H9 (cell line): Measurements from ENCODE around the gene EML1. TPM values are rescaled to one million over a fixed set of nuclear protein-coding genes. Genes with fewer than 3 reads are reported as not detected.

Experiments
- DNase-seq: peaks from one replicate; pipeline ENCODE4 v3.0.0-alpha.2; 2017
- H2AFZ ChIP-seq: one replicate; pipeline ENCODE4 v1.6.1; 2013; ENCODE audit warnings: mild to moderate bottlenecking, low read length, control low read depth, moderate library complexity
- H2AK5ac ChIP-seq: 2 replicates; pipeline ENCODE4 v1.6.1; 2013; ENCODE audit warnings: low read length, control low read depth, mixed read lengths; ENCODE audit not compliant: insufficient read length
- H2BK120ac ChIP-seq: one replicate; pipeline ENCODE4 v1.6.1; 2013; ENCODE audit warnings: low read depth, mild to moderate bottlenecking, low read length, control low read depth, inconsistent platforms; ENCODE audit not compliant: poor library complexity, severe bottlenecking
- H2BK12ac ChIP-seq: 2 replicates; pipeline ENCODE4 v1.6.1; 2013; ENCODE audit warnings: low read length, control low read depth, mixed read lengths, low read depth; ENCODE audit not compliant: insufficient read length
- H2BK15ac ChIP-seq: 2 replicates; pipeline ENCODE4 v1.6.1; 2013; ENCODE audit warnings: low read depth, low read length, control low read depth
- H2BK20ac ChIP-seq: one replicate; pipeline ENCODE4 v1.6.1; 2013; ENCODE audit warnings: low read depth, mild to moderate bottlenecking, low read length, control low read depth, inconsistent platforms; ENCODE audit not compliant: poor library complexity, severe bottlenecking
- H2BK5ac ChIP-seq: 2 replicates; pipeline ENCODE4 v1.6.1; 2013; ENCODE audit warnings: low read length, control low read depth, mixed read lengths; ENCODE audit not compliant: insufficient read length
- H3K14ac ChIP-seq: 2 replicates; pipeline ENCODE4 v1.6.1; 2013; ENCODE audit warnings: low read length, control low read depth; ENCODE audit not compliant: insufficient read depth
- H3K18ac ChIP-seq: 2 replicates; pipeline ENCODE4 v1.6.1; 2013; ENCODE audit warnings: low read depth, mild to moderate bottlenecking, mixed read lengths, low read length, control low read depth; ENCODE audit not compliant: insufficient read length
- H3K23ac ChIP-seq: 2 replicates; pipeline ENCODE4 v1.6.1; 2013; ENCODE audit warnings: low read length, control low read depth, mixed read lengths, low read depth; ENCODE audit not compliant: insufficient read length
- H3K23me2 ChIP-seq: 2 replicates; pipeline ENCODE4 v1.6.1; 2013; ENCODE audit warnings: low read depth, mild to moderate bottlenecking, mixed read lengths, low read length, control low read depth; ENCODE audit not compliant: insufficient read length, poor library complexity, severe bottlenecking
- H3K27ac ChIP-seq: 2 replicates; pipeline ENCODE4 v1.5.1; 2013; ENCODE audit warnings: low read length, control low read depth, mixed read lengths, low read depth; ENCODE audit not compliant: insufficient read length
- H3K27me3 ChIP-seq: 2 replicates; pipeline ENCODE4 v1.6.1; 2013; ENCODE audit warnings: low read length, control low read depth, inconsistent platforms; ENCODE audit not compliant: insufficient read depth
- H3K4ac ChIP-seq: 2 replicates; pipeline ENCODE4 v1.6.1; 2013; ENCODE audit warnings: low read depth, mild to moderate bottlenecking, control low read depth, inconsistent platforms, low read length, moderate library complexity
- H3K4me1 ChIP-seq: 2 replicates; pipeline ENCODE4 v1.6.1; 2013; ENCODE audit warnings: low read length, control low read depth, inconsistent platforms; ENCODE audit not compliant: insufficient read depth
- H3K4me2 ChIP-seq: 2 replicates; pipeline ENCODE4 v1.6.1; 2013; ENCODE audit warnings: low read length, control low read depth, mixed read lengths; ENCODE audit not compliant: insufficient read length, insufficient read depth
- H3K56ac ChIP-seq: 2 replicates; pipeline ENCODE4 v1.6.1; 2013; ENCODE audit warnings: low read depth, mild to moderate bottlenecking, mixed read lengths, low read length, control low read depth; ENCODE audit not compliant: insufficient read length
- H3K79me1 ChIP-seq: 2 replicates; pipeline ENCODE4 v1.6.1; 2013; ENCODE audit warnings: low read depth, mild to moderate bottlenecking, moderate library complexity, low read length, control low read depth, inconsistent platforms; ENCODE audit not compliant: insufficient read depth, poor library complexity, severe bottlenecking
- H3K79me2 ChIP-seq: 2 replicates; pipeline ENCODE4 v1.6.1; 2013; ENCODE audit warnings: low read length, control low read depth, inconsistent platforms; ENCODE audit not compliant: insufficient read depth
- H3K9ac ChIP-seq: 2 replicates; pipeline ENCODE4 v1.6.1; 2013; ENCODE audit warnings: low read length, control low read depth, mixed read lengths; ENCODE audit not compliant: insufficient read length; ENCODE audit errors: extremely low read depth
- H3K9me3 ChIP-seq: one replicate; pipeline ENCODE4 v1.6.1; 2013; ENCODE audit warnings: low read depth, low read length, inconsistent platforms; ENCODE audit not compliant: control insufficient read depth
- H3T11ph ChIP-seq: one replicate; pipeline ENCODE4 v1.6.1; 2013; ENCODE audit warnings: mild to moderate bottlenecking, low read length, control low read depth, inconsistent platforms
- H4K20me1 ChIP-seq: one replicate; pipeline ENCODE4 v1.6.1; 2013; ENCODE audit not compliant: control insufficient read depth, insufficient read length, insufficient read depth
- H4K5ac ChIP-seq: 2 replicates; pipeline ENCODE4 v1.6.1; 2013; ENCODE audit warnings: low read depth, mild to moderate bottlenecking, mixed read lengths, low read length, control low read depth; ENCODE audit not compliant: insufficient read length
- H4K8ac ChIP-seq: replicated peaks from 2 replicates; pipeline ENCODE4 v1.6.1; 2013; ENCODE audit warnings: low read length, control low read depth, mixed read lengths, low read depth; ENCODE audit not compliant: insufficient read length
- H4K91ac ChIP-seq: 2 replicates; pipeline ENCODE4 v1.6.1; 2013; ENCODE audit warnings: low read depth, mild to moderate bottlenecking, moderate library complexity, mixed read lengths, low read length, control low read depth; ENCODE audit not compliant: insufficient read length
- H3K27ac Mint-ChIP-seq, 3 experiments: 2 replicates in 2 of 3; 3 replicates in 1 of 3; pipeline ENCODE4 v1.8.0; 2020 to 2021; ENCODE audit warnings: mixed read lengths in 3 of 3, mild to moderate bottlenecking in 1 of 3, moderate library complexity in 1 of 3
- H3K27me3 Mint-ChIP-seq: 2 replicates; pipeline ENCODE4 v1.8.0; 2021; ENCODE audit warnings: low read depth, mild to moderate bottlenecking, moderate library complexity, mixed read lengths
- H3K36me3 Mint-ChIP-seq, 3 experiments: 2 replicates in 2 of 3; 3 replicates in 1 of 3; pipeline ENCODE4 v1.8.0; 2020 to 2021; ENCODE audit warnings: low read depth in 3 of 3, mixed read lengths in 3 of 3; ENCODE audit not compliant: insufficient read depth in 1 of 3
- H3K4me1 Mint-ChIP-seq, 2 experiments: 2 replicates each; pipeline ENCODE4 v1.8.0; 2020; ENCODE audit warnings: mixed read lengths in 2 of 2
- H3K4me3 Mint-ChIP-seq, 2 experiments: 2 replicates in 1 of 2; 3 replicates in 1 of 2; pipeline ENCODE4 v1.8.0; 2020 to 2021; ENCODE audit warnings: mild to moderate bottlenecking in 2 of 2, mixed read lengths in 2 of 2, moderate library complexity in 1 of 2
- H3K9me3 Mint-ChIP-seq, 2 experiments: 2 replicates in 1 of 2; 3 replicates in 1 of 2; pipeline ENCODE4 v1.8.0; 2020; ENCODE audit warnings: mild to moderate bottlenecking in 2 of 2, mixed read lengths in 2 of 2, moderate library complexity in 1 of 2
- CTCF ChIP-seq: fragments of 200-600 bp; sonication (generic); conservative IDR thresholded peaks from 3 replicates; pipeline ENCODE4 v1.8.0; 2021; ENCODE audit warnings: antibody characterized with exemption, mild to moderate bottlenecking
- WGBS: extraction: QIAGEN DNeasy Blood & Tissue Kit; methylation state at CpG from one replicate; pipeline ENCODE4 v1.1.7; 2013; ENCODE audit warnings: missing lambda C conversion rate, low lambda C conversion rate, mixed read lengths; ENCODE audit not compliant: insufficient read length; ENCODE audit errors: extremely low coverage; 5-methylcytosine and 5-hydroxymethylcytosine counted together
- total RNA-seq: library from RNA; stranded (reverse); gene quantifications from 2 replicates; pipeline ENCODE4 v1.2.1, GENCODE V29; 2021

The EML1 gene
- total RNA-seq, 1 experiment from 2014 or later = 16.7 TPM

GRCh38 chr14:99810559-99810874, 17.3 kb downstream of the EML1 start:
- no peak for TF ChIP-seq CTCF
- no peaks in the 10 kb centered on the region for H3K27me3 ChIP-seq
- no peak overlapping the region for H4K5ac ChIP-seq
- no peak overlapping the region for H4K91ac ChIP-seq
- H3K4me2 ChIP-seq = no peak overlapping the region
- H3K9me3 ChIP-seq = no peaks in the 10 kb centered on the region
- DNase-seq = no peak
- H3K4me1 ChIP-seq = no peaks in the 10 kb centered on the region
- no peak overlapping the region for H3K9ac ChIP-seq
- H3K23me2 ChIP-seq = no peaks in the 10 kb centered on the region
- no peak overlapping the region for H3K4me3 Mint-ChIP-seq
- H3K4ac ChIP-seq = no peak overlapping the region
- H3T11ph ChIP-seq = no peak overlapping the region
- no peak overlapping the region for H2BK120ac ChIP-seq
- H3K18ac ChIP-seq = no peak overlapping the region
- H3K56ac ChIP-seq = no peak overlapping the region
- H3K27ac ChIP-seq = no peak overlapping the region
- H2BK5ac ChIP-seq = no peak overlapping the region
- no peak overlapping the region for H2BK12ac ChIP-seq
- no peaks in the 10 kb centered on the region for H4K20me1 ChIP-seq
- no peaks in the 10 kb centered on the region for H3K79me1 ChIP-seq
- H3K14ac ChIP-seq = no peak overlapping the region
- H3K79me2 ChIP-seq = no peaks in the 10 kb centered on the region
- no peak overlapping the region for H2AK5ac ChIP-seq
- WGBS = no CpG with 5 or more reads among the region's 2 CpGs
- no peaks in the 10 kb centered on the region for H3K36me3 Mint-ChIP-seq
- H3K27me3 Mint-ChIP-seq = no peaks in the 10 kb centered on the region
- H2AFZ ChIP-seq = no peak overlapping the region
- H4K8ac ChIP-seq = no peak overlapping the region
- no peak overlapping the region for H3K23ac ChIP-seq
- H3K9me3 Mint-ChIP-seq = no peaks in the 10 kb centered on the region
- no peak overlapping the region for H2BK15ac ChIP-seq
- H2BK20ac ChIP-seq = no peak overlapping the region
- no peak overlapping the region for H3K27ac Mint-ChIP-seq
- H3K4me1 Mint-ChIP-seq = peaks cover 6 to 14% of the 10 kb centered on the region in 2 experiments; a peak in 3 of 4 replicates
